ELR (cell line): ENCODE data around the gene RAB29.
"Not testable (repeated sequence)": the region's sequence is repeated elsewhere in the genome, so short reads cannot be mapped to it uniquely, and the experiment has no call there.

Experiments
- DNase-seq: peaks from one replicate; pipeline ENCODE4 v3.0.0-alpha.2; 2015; ENCODE audit warnings: low read depth

Gene RAB29

DNA sequence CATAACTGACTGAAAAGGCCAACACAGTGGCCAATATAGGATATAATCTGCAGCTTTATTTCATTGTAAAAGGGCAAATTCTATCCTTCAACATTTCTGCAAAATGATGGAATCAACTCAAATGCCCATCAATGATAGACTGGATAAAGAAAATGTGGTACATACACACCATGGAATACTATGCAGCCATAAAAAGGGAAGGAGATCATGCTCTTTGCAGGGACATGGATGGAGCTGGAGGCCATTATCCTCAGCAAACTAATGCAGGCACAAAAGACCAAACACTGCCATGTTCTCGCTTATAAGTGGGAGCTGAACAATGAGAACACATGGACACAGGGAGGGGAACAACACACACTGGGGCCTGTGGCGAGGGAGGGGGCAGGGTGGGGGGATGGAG lies 54.5 kb downstream of the RAB29 start:
- DNase-seq = not testable (repeated sequence)

DNA sequence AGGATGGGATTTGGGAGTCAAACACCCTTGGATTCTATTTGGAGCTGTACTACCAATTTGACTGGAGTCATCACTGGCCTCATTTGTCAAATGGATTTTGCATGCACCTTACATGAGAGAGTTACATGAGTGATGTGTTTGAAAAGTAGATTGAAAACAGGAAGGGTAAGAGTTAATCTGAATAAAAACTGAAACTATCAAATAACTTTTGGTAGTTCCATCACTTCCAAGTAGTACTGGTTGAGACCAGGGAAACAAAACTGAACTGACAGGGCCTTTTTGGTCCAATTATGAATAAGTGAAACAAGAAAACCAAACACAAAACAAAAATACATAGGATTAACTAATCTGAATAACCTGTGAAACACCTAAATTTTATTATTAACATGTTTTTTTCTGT lies 55.5 kb downstream of the RAB29 start:
- DNase-seq = no peak

DNA sequence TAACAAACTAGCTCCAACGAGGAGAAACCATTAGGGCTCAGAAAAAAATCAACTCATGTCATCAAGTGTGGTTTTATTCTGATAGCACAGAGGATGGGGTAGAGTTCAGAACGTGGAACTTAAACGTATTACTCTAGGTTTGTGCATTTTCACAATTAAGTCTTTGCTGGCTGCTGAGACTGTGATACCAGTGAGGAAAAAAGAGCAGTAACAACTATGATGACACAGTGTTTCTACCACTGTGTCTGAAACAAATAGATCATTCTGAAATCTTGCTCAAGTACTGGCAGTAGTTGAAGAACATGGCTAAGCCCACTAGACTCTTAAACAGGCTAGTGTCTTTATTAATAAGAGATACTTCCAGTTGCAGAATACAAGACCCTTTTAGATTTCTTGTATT lies 56.3 kb downstream of the RAB29 start:
- no peak for DNase-seq
